AG04450 (cell line): Measurements from ENCODE around the gene CA7. TPM values are rescaled to one million over a fixed set of nuclear protein-coding genes. Genes with fewer than 3 reads are reported as not detected.
A peak's percentile ranks its signal among the peaks of the same experiment; 100 is the strongest.

Experiments
- CTCF ChIA-PET: fragments of 300-600, 350-600 bp; formaldehyde crosslinking; extraction: SDS; loops from one replicate; lab custom pipeline; 2022; ENCODE audit warnings: antibody characterized with exemption, inconsistent platforms; lab: Charles Lee
- POLR2A ChIA-PET: fragments of 350-600 bp; formaldehyde crosslinking; extraction: SDS; loops from one replicate; lab custom pipeline; 2021; ENCODE audit warnings: antibody characterized with exemption, inconsistent platforms; lab: Yijun Ruan, JAX
- DNase-seq: peaks from one replicate; pipeline ENCODE4 v3.0.0-alpha.2; 2011; ENCODE audit warnings: low read depth, low spot score
- H3K27ac ChIP-seq: one replicate; pipeline ENCODE4 v1.5.1; 2012; ENCODE audit warnings: low read depth, low read length, control low read depth
- H3K27me3 ChIP-seq: one replicate; pipeline ENCODE4 v1.6.0; 2012; ENCODE audit warnings: low read length; ENCODE audit not compliant: control insufficient read depth, insufficient read depth
- H3K4me3 ChIP-seq: 2 replicates; pipeline ENCODE4 v1.5.1; 2011; ENCODE audit warnings: mild to moderate bottlenecking, low read depth, low read length, control low read depth
- H3K9me3 ChIP-seq: 2 replicates; pipeline ENCODE4 v1.5.1; 2012; ENCODE audit warnings: low read length; ENCODE audit not compliant: control insufficient read depth, insufficient read depth
- polyA plus RNA-seq: library from polyadenylated mRNA; depleted of rRNA; stranded (reverse); fragments of >200 nt; gene quantifications from 2 replicates; pipeline ENCODE4 v1.2.3, GENCODE V29; 2011
- TF ChIP-seq, protein P1 (sequence below): IDR thresholded peaks from 2 replicates; pipeline ENCODE4 v1.5.1; 2011; ENCODE audit warnings: low read depth, low read length, control low read depth, inconsistent platforms

The CA7 gene
- polyA plus RNA-seq, 1 experiment: not detected

DNA sequence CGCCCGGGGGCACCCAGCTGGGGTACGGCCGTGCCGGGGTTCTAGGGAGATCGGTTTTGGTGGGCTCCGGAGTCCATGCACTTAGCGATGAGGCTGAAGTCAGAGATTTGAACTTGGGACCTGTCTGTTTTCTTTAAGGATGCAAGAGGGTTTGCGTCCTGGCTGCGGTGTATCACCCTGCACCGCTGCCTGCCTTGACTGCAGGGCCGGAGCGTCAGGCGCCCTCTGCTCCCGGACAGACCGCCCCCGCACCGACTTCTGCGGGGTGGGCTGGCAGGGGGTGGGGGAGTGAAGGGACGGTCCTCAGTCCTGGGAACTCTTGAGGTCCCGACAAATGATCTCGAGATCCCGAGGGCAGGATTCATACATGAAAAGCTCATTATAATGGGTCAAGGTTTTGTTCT lies 36.8 kb downstream of the CA7 start:
- H3K27ac ChIP-seq: no peak overlapping the region
- TF ChIP-seq, protein P1, sequence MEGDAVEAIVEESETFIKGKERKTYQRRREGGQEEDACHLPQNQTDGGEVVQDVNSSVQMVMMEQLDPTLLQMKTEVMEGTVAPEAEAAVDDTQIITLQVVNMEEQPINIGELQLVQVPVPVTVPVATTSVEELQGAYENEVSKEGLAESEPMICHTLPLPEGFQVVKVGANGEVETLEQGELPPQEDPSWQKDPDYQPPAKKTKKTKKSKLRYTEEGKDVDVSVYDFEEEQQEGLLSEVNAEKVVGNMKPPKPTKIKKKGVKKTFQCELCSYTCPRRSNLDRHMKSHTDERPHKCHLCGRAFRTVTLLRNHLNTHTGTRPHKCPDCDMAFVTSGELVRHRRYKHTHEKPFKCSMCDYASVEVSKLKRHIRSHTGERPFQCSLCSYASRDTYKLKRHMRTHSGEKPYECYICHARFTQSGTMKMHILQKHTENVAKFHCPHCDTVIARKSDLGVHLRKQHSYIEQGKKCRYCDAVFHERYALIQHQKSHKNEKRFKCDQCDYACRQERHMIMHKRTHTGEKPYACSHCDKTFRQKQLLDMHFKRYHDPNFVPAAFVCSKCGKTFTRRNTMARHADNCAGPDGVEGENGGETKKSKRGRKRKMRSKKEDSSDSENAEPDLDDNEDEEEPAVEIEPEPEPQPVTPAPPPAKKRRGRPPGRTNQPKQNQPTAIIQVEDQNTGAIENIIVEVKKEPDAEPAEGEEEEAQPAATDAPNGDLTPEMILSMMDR: no peak
- POLR2A ChIA-PET: interaction anchor here (1.9 kb wide), 1 partner anchor 8 kb away, joined by 7 read pairs; no protein-coding TSS in a partner anchor
- no peaks in the 10 kb centered on the region; the same call in 1 of the 2 replicates for H3K9me3 ChIP-seq
- DNase-seq: no peak
- no peaks in the 10 kb centered on the region for H3K27me3 ChIP-seq
- CTCF ChIA-PET: interaction anchor here (0.7 to 3.2 kb wide), 5 partner anchors 8 to 50 kb away, joined by 3 to 21 read pairs (median 6); partner anchors contain the start of gene NAE1
- H3K4me3 ChIP-seq: peak overlapping the region; percentile 84

DNA sequence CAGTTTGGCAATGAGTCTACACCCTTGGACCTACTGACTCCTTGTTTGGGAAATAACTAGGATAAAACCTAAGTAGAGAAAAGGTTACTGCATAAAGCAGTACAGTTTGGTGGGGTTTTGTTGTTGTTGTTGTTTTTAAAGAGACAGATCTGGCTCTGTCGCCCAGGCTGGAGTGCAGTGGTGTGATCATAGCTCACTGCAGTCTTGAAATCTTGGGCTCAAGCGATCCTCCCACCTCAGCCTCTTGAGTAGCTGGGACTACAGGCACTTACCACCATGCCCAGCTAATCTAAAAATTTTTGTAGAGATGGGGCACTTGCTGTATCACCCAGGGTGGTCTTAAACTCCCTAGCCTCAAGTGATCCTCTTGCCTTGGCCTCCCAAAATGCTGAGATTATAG lies 37.3 kb downstream of the CA7 start:
- DNase-seq: no peak
- Histone ChIP-seq H3K4me3 (peak overlapping the region; percentile 84), H3K27ac (no peak overlapping the region), H3K9me3 (no peaks in the 10 kb centered on the region; the same call in 1 of the 2 replicates), H3K27me3 (no peaks in the 10 kb centered on the region)
- CTCF ChIA-PET: interaction anchor here (1.4 to 3.2 kb wide), 4 partner anchors 9 to 51 kb away, joined by 5 to 21 read pairs (median 8); partner anchors contain the start of gene NAE1
- POLR2A ChIA-PET: interaction anchor here (1.9 kb wide), 1 partner anchor 9 kb away, joined by 7 read pairs; no protein-coding TSS in a partner anchor
- TF ChIP-seq, protein P1: no peak

DNA sequence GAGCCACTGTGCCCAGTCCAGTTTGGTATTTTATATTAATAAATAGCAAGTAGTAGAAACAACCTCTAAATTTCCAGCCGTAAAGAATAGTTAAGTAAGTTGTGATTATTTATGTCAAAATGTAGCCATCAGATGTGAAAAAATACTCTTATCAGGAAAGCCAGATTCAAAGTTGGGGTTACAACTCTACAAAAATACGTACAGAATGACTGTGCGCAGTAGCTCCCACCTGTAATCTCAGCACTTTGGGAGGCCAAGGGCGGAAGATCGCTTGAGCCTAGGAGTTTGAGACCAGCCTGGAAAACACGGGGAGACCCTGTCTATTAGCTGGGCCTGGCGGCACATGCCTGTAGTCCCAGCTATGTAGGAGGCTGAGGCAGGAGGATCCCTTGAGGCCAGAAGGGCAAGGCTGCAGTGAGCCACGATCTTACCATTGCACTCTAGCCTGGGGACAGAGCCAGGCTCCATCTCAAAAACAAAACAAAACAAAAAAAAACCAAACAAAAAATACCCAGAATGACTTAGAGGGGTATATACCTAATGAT lies 37.8 kb downstream of the CA7 start:
- CTCF ChIA-PET: interaction anchor here (0.7 to 3.2 kb wide), 5 partner anchors 9 to 51 kb away, joined by 4 to 21 read pairs (median 5); partner anchors contain the start of gene NAE1

DNA sequence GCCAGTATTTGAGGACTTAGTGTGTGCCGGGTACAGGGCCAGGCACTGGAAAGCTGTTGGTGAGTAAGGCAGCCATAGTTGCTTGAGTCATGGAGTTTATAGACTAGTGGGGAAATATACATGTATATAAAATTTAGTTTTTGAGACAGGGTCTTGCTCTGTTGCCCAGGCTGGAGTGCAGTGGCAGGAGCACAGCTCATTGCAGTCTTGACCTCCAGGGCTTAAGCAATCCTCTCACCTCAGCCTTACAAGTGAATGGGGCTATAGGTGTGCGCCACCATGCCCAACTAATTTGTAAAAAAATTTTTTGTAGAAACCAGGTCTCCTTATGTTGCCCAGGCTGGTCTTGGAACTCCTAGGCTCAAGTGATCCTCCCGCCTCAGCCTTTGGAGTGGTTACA lies 38.5 kb downstream of the CA7 start:
- DNase-seq: no peak
- H3K27ac ChIP-seq: no peak overlapping the region
- CTCF ChIA-PET: interaction anchor here (0.5 to 3.2 kb wide), 4 partner anchors 10 to 15 kb away, joined by 3 to 21 read pairs (median 4); no protein-coding TSS in a partner anchor
- H3K27me3 ChIP-seq: no peaks in the 10 kb centered on the region
- TF ChIP-seq, protein P1: no peak
- POLR2A ChIA-PET: interaction anchor here (1.9 kb wide), 1 partner anchor 10 kb away, joined by 7 read pairs; no protein-coding TSS in a partner anchor
- no peak overlapping the region for H3K4me3 ChIP-seq
- H3K9me3 ChIP-seq: no peaks in the 10 kb centered on the region; the same call in 1 of the 2 replicates

More for the DNA sequence above, 37.8 kb downstream of the CA7 start:
- DNase-seq: no peak
- no peaks in the 10 kb centered on the region; the same call in 1 of the 2 replicates for H3K9me3 ChIP-seq
- H3K4me3 ChIP-seq: no peak overlapping the region
- TF ChIP-seq, protein P1: no peak
- H3K27me3 ChIP-seq: no peaks in the 10 kb centered on the region
- POLR2A ChIA-PET: interaction anchor here (1.9 kb wide), 1 partner anchor 9 kb away, joined by 7 read pairs; no protein-coding TSS in a partner anchor
- H3K27ac ChIP-seq: no peak overlapping the region

DNA sequence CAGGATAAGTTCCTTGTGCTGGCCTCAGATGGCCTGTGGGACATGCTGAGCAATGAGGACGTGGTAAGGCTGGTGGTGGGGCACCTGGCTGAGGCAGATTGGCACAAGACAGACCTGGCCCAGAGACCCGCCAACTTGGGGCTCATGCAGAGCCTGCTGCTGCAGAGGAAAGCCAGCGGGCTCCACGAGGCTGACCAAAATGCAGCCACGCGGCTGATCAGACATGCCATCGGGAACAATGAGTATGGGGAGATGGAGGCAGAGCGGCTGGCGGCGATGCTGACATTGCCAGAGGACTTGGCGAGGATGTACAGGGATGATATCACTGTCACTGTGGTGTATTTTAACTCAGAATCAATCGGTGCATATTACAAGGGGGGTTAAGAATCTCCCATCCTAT lies 41.3 kb downstream of the CA7 start:
- Histone ChIP-seq H3K27me3 (no peaks in the 10 kb centered on the region), H3K27ac (no peak overlapping the region), H3K4me3 (no peak overlapping the region), H3K9me3 (no peaks in the 10 kb centered on the region; the same call in 1 of the 2 replicates)
- DNase-seq: no peak
- CTCF ChIA-PET: interaction anchor here (1.1 to 2.1 kb wide), 6 partner anchors 10 to 276 kb away, joined by 3 to 17 read pairs (median 6); partner anchors contain the start of gene NAE1
- POLR2A ChIA-PET: interaction anchor here (1.0 kb wide), 1 partner anchor 20 kb away, joined by 3 read pairs; no protein-coding TSS in a partner anchor
- TF ChIP-seq, protein P1: no peak
